Skin of body (tissue), 2 donors: ENCODE measurements around the gene PVR. TPM values are rescaled to one million over a fixed set of nuclear protein-coding genes. Genes with fewer than 3 reads are reported as not detected.
"Not testable (repeated sequence)": the region's sequence is repeated elsewhere in the genome, so short reads cannot be mapped to it uniquely, and the experiment has no call there.

Source experiments
- DNase-seq: peaks from one replicate; lab custom pipeline; 2025; lab: John Stamatoyannopoulos, UW
- total RNA-seq: library from RNA; depleted of rRNA; stranded (reverse); fragments of >200 nt; gene quantifications from one replicate; pipeline ENCODE4 v1.2.3, GENCODE V29; 2014

The PVR gene
- total RNA-seq, 1 donor from 2014 or later = 18.8 TPM

DNA sequence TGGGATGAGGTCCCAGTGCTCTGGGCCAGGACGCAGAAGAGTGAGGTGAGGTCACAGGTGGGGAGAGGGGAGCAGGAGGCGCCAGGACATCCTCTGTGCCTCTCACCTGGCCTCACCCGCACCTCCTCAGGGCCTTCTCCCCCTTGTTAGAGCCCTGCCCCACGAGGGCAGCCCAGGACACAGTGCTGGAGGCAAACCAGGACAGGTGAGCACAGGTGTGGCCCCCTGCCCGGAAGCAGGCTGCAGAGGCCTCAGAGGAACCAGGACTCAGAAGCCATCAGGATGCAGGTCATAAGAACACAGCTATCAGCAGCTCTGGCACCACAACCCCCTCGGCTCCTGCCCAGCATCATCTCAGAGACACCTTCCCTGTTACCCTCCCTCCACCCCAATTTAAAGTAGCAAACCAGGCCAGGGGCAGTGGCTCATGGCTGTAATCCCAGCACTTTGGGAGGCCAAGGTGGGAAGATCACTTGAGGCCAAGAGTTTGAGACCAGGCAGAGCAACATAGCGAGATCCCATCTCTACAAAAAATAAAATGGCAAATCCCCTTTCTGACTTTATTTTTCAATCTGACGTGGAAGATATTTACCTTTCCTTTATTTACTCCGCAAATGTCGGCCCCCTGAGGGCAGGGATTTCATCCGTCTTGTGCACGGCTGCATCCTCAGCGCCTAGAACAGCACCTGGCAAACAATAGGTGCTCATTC is 54.9 kb downstream of the PVR start, which contains the start of gene CEACAM16:
Gene CEACAM16 (plus strand): TSS at position 660 of the 710 bp plus-strand sequence. CDS start 2,306 bp downstream, outside the sequence.
- no peak for DNase-seq

DNA sequence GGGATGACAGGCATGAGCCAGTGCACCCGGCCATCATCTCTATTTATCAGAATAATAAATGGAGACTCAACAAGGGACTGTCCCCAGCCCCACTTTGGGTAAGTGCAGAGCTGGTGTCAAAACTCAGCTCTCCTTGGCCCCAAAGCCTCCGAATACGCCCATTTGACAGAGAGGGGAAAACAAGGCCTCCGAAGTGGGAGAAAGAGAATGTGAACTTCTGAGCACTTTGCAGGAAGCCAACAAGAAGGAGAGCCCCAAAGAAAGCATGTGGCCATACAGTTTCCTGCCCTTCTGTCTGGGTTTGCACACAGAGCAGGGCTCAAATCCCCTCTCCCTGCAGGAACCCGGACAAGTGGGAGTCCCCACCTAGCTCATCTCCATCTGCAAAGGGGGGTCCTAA is 56.8 kb downstream of the PVR start:
- DNase-seq = no peak

DNA sequence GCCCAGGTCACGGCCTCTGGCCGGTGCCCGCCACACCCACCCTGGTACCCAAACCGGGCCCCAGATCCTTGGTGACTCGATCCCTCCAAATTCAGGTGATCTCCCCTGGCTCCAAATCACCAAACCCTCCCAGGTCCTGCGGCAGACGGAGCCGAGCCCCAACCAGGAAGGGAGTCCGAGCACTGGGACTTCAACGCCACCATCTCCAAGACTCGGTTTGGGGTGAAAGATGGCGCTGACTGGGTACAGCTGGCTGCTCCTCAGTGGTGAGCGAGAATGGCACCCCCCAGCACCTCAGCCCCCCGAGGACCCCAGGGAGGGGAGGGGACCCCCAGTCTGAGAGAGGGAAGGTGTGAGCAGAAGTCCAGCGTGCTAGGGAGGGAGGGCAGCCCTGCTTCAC is 57.5 kb downstream of the PVR start:
- no peak for DNase-seq

DNA sequence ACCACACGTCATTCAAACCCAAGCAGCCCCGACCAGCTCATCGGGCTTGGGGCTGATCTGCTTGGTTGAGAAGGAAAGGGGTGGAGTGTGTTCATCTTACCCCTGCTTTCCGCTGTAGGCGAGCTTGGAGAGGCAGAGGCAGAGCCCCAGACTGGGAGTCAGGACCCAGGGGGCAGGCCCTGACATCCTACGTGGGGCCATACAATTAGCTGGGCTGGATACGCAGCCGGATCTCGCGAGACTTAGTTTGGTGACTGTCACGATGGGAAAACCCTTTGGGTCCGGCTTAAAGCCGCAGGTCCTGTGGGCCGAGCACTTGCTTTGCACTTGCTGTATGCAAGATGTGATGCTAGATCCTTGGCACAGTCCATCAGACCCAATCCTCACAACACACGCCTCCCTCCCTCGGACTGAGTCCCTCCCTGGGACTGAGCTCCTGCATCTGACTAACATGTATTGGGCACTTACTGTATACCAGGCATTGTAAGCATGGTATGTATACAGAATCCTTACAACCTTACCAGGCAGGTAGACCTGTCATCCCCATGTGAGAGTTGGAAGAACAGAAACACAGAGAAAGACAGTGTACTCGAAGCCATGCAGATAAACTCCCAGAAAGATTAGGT is 59.0 kb downstream of the PVR start:
- no peak for DNase-seq

DNA sequence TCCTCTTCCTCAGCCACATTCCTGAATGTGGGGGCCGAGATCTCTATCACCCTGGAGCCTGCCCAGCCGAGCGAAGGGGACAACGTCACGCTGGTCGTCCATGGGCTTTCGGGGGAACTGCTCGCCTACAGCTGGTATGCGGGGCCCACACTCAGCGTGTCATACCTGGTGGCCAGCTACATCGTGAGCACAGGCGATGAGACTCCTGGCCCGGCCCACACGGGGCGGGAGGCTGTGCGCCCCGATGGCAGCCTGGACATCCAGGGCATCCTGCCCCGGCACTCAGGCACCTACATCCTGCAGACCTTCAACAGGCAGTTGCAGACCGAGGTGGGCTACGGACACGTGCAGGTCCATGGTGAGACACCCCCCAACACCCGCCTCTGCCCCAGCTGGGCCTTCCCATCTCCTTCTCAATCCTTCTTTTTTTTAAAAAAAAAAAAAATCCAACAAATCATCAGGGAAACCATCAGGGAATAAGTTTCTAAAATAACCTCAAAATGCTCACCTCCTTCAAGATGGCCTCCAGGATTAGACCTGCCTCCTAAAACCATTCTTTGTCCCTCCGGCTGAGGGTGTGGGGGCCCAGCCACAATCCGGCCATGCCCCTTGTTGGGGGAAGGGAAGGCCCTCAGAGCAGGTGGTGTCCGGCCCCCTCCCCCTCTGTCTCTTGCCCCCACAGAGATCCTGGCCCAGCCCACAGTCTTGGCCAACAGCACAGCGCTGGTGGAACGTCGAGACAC is 59.8 kb downstream of the PVR start:
- DNase-seq = no peak

DNA sequence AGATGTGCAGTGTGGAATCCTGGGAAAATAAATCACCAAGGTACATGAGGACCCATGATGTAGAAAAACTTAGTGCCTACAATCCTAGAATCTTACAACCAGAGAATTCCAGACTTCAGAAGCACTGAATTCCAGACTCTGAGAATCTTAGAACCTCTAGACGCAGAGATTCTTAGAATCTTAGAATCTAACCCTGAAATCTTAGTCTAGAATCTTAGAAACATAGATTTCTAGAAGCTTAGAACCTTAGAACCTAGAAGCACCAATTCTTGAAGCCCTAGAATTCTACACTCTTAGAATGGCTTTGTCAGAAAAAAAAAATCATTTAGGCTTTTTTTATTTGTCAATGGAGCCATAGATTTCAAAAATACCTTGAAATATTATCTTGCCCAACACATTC is 61.3 kb downstream of the PVR start:
- no peak for DNase-seq

DNA sequence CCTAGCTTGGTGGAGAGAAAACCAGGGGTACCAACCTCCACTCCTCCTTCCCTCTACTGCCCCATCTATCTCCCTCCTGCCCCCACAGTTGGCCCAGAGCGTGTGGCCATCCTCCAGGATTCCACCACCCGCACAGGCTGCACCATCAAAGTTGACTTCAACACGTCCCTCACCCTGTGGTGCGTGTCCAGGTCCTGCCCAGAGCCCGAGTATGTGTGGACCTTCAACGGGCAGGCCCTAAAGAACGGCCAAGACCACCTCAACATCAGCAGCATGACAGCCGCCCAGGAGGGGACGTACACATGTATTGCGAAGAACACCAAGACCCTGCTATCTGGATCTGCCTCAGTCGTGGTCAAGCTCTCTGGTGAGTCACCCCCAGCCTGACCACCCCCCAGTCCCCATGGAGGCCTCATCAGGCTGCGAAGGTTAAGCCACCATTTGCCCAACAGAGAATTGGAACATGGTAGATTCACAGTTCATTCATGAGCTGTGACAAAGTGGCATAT is 61.8 kb downstream of the PVR start:
- DNase-seq = no peak

DNA sequence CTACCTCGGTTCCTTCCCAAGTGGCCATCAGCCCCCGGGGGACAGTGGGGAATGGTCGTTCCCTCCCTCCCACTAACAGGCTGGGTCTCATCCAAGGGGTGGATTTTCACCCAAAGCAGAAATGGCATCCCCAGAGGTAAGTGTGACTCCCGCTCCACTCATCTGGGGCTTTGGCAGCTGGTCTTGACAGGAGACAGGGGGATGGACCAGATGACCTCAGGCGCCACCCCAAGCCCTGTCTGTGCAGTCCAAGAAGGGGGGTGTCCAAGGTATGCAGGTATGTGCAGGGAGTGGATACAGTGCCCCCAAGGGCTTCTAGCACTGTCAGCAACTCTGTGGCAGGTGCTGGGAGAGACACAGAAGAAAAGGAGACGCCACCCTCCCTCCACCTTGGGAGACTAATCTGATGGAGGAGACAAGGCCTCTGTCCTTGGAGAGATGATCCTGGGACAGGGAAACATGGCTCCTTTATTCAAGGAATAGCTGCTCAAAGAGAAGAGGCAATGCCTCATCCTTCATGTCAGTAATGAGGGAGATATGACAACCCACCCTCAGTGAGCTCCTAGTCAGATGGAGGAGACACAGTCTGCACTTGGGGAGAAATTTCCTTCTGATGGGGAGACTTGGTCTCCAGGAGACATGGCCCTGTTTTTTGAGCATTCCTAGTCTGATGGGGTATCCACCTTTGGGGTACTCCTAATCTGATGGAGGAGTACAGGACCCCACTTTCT is 63.0 kb downstream of the PVR start:
- no peak for DNase-seq

DNA sequence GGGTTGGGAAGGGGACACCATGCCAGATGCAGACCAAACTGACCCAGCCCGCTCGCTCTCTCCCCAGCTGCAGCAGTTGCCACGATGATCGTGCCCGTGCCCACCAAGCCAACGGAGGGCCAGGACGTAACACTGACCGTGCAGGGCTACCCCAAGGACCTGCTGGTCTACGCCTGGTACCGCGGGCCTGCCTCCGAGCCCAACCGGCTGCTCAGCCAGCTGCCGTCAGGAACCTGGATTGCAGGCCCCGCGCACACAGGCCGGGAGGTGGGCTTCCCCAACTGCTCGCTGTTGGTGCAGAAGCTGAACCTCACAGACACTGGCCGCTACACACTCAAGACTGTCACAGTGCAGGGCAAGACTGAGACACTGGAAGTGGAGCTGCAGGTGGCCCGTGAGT is 64.1 kb downstream of the PVR start:
- no peak for DNase-seq

DNA sequence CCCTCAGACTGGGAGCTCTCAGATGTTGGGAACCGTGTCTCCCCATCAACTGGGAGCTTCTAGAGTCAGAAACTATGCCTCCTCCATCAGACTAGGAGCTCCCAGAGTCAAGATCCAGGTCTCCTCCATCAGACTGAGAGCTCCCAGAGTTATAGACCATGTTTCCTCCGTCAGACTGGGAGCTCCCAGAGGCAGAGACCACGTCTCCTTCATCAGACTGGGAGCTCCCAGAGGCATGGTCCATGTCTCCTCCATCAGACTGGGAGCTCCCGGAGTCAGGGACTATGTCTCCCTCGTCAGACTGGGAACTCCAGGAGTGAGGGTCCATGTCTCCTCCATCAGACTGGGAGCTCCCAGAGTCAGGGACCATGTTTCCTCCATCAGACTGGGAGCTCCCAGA is 65.2 kb downstream of the PVR start:
- DNase-seq = no peak

DNA sequence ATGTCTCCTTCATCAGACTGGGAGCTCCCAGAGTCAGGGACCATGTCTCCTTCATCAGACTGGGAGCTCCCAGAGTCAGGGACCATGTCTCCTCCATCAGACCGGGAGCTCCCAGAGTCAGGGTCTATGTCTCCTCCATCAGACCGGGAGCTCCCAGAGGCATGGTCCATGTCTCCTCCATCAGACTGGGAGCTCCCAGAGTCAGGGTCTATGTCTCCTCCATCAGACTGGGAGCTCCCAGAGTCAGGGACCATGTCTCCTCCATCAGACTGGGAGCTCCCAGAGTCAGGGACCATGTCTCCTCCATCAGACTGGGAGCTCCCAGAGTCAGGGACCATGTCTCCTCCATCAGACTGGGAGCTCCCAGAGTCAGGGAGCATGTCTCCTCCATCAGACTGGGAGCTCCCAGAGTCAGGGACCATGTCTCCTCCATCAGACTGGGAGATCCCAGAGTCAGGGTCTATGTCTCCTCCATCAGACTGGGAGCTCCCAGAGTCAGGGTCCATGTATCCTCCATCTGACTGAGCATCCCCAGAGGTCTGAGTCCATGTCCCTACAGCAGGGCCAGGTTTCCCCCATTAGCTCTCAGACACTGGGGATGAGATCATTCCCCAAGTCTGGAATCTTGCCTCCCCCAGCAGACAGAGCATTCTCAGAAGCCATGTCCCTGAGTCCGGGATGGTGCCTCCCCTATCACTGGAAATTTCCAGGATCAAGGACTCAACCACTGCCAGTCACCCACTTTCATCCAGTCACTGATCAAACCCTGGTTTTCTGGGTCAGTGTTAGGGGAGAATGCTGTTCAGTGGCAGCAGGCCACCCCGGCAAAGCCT is 65.9 kb downstream of the PVR start:
- not testable (repeated sequence) for DNase-seq

DNA sequence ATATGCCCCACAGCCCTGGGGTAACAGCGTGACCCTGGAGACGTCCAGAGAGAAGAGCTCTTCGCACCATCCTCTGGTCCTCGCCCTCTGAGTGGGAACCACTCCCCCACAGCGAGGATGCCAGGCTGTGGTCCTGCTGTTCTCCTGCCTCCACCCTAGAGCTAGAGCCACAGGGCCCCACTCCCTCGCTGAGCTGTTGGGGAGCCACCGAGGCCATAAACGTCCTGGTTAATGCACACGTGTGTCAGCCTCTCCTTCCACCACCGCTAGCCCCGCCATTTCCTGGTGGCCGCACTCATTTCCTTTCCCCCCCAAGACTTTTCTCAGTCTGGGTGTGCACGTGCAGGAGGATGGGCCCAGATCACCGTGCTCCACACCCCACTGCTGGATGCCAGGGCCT is 66.8 kb downstream of the PVR start:
- DNase-seq = no peak

DNA sequence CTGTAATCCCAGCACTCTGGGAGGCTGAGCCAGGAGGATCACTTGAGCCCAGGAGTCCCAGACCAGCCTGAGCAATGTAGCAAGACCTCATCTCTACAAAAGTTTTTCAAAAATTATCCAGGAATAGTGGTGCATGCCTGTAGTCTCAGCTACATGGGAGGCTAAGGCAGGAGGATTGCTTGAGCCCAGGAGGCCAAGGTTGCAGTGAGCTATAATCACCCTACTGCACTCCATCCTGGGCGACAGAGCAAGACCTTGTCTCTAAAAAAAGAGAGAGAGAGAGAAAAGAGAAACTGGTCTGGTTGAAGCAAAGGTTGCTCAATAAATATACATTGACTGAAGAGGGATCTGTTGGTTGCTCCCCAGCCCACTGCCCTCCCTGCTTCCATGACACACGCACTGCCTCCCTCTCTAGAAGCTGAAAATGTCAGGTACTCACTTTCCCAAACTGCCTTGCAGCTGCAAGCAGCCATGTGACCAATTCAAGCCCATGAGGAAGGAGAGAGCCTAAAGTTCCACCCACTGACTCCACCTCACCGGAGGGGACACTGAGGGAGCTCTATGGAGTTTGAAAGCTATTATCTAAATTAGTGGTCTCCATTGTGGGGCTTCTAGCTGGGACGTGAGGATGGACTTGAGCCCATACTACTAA is 69.3 kb downstream of the PVR start:
- no peak for DNase-seq

Other genes with a start within 250 kb of the PVR start
- 2.8 TPM for gene ZNF285, start 242.3 kb upstream of the PVR start, total RNA-seq
- gene ZNF229, start 195.4 kb upstream of the PVR start, total RNA-seq = 8.5 TPM
- 10.0 TPM for gene ZNF180, start 143.4 kb upstream of the PVR start, total RNA-seq
- gene CEACAM20, start 114.2 kb upstream of the PVR start, total RNA-seq = not detected
- not detected for gene IGSF23, start 30.3 kb upstream of the PVR start, total RNA-seq
- gene CEACAM19, start 27.6 kb downstream of the PVR start, total RNA-seq = 3.4 TPM
- gene CEACAM16, start 55.2 kb downstream of the PVR start, total RNA-seq = not detected
- gene BCL3, start 104.8 kb downstream of the PVR start, total RNA-seq = 4.6 TPM
- 12.5 TPM for gene CBLC, start 134.0 kb downstream of the PVR start, total RNA-seq
- gene BCAM, start 165.2 kb downstream of the PVR start, total RNA-seq = 50.4 TPM
- gene NECTIN2, start 202.4 kb downstream of the PVR start, total RNA-seq = 34.0 TPM
- gene TOMM40, start 247.3 kb downstream of the PVR start, total RNA-seq = 16.1 TPM